ENCODE results near the gene DNAJC17. TPM values are rescaled to one million over a fixed set of nuclear protein-coding genes. Genes with fewer than 3 reads are reported as not detected.

The DNAJC17 gene, protein sequence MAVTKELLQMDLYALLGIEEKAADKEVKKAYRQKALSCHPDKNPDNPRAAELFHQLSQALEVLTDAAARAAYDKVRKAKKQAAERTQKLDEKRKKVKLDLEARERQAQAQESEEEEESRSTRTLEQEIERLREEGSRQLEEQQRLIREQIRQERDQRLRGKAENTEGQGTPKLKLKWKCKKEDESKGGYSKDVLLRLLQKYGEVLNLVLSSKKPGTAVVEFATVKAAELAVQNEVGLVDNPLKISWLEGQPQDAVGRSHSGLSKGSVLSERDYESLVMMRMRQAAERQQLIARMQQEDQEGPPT
- 10 to 100 TPM in 9 of 10 donors, 1 to 10 TPM in 1; 9.9 to 17.7 (median 14.7) TPM for total RNA-seq
- polyA plus RNA-seq = 10 to 100 TPM; 34.5 to 62.1 TPM
- long read RNA-seq, donor 1, transcript DNAJC17-201 (11 exons, 3,731 nt) = major isoform, 6 of 16 reads
- long read RNA-seq, donor 1, partial matches to known transcripts = 5 of 16 reads
- long read RNA-seq, donor 1, other reads (novel, unspliced or antisense) = 5 of 16 reads
- long read RNA-seq, donor 2, partial matches to known transcripts = 2 of 12 reads
- long read RNA-seq, donor 2, other reads (novel, unspliced or antisense) = 6 of 12 reads
- long read RNA-seq, donor 3, transcript DNAJC17-201 (11 exons, 3,731 nt) = major isoform, 7 of 15 reads
- long read RNA-seq, donor 3, partial matches to known transcripts = 0 of 15 reads
- long read RNA-seq, donor 3, other reads (novel, unspliced or antisense) = 8 of 15 reads

DNA sequence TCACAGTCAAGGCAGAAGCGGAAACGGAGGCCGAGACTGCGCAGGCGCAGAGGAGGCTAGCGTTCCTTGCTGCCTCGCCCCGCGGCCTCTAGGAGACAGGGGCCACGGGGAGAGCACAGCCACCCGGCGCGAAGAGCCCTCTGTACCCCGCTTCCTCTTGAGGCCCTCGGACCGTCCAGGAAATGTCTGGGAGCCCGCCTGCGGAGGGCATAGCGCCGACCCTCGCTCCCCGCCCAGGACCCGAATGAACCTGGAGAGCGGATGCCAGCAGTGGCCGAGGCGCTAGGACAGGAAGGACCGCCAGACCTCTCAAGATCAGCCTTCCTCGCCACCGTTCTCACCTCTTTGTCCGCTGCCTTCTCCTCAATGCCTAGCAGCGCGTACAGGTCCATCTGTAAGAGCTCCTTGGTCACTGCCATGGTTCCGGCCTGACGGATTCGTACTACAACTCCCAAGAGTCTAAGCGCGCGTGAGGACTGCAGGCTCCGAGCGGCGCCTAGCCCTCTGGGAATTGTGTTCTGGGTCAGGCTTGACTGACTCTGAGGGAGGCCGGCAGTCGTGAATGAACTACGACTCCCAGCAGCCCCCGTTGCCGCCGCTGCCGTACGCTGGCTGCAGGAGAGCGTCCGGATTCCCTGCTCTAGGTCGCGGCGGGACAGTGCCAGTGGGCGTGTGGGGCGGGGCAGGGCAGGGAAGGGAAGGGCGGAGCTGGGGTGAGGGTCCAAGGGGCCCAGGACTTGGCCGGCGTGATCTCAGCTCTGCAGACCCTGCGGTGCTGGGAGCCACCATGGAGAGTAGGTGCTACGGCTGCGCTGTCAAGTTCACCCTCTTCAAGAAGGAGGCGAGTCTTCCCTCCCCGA is at the start of gene DNAJC17, which contains the start of gene ZFYVE19:
Gene DNAJC17, minus strand, starts transcription at position 446 of the 860 bp plus-strand sequence. Its CDS starts 27 bp downstream, at position 419.
Gene ZFYVE19, plus strand, starts transcription at position 62 of the 860 bp plus-strand sequence. Its CDS starts 501 bp downstream, at position 563.
- H3K36me3 ChIP-seq = peaks cover 0 to 41% (median 10%) of the 10 kb centered on the region in 9 donors
- peak within 1 kb of the TSS; percentile 70 to 96 (median 88) for H3K4me3 ChIP-seq
- peaks cover 3 to 56% (median 26%) of the 10 kb centered on the region in 9 donors for H3K4me1 ChIP-seq
- 0 to 1% methylated on average over 64 of the region's 64 CpGs for WGBS, 2 donors
- TF ChIP-seq, protein P1, sequence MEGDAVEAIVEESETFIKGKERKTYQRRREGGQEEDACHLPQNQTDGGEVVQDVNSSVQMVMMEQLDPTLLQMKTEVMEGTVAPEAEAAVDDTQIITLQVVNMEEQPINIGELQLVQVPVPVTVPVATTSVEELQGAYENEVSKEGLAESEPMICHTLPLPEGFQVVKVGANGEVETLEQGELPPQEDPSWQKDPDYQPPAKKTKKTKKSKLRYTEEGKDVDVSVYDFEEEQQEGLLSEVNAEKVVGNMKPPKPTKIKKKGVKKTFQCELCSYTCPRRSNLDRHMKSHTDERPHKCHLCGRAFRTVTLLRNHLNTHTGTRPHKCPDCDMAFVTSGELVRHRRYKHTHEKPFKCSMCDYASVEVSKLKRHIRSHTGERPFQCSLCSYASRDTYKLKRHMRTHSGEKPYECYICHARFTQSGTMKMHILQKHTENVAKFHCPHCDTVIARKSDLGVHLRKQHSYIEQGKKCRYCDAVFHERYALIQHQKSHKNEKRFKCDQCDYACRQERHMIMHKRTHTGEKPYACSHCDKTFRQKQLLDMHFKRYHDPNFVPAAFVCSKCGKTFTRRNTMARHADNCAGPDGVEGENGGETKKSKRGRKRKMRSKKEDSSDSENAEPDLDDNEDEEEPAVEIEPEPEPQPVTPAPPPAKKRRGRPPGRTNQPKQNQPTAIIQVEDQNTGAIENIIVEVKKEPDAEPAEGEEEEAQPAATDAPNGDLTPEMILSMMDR (IDR thresholded peaks at IDR 0.05) = peak in 3 of 9 donors; percentile 18 to 31 (median 21)
- peak within 1 kb of the TSS; percentile 80 to 99 (median 96) for H3K27ac ChIP-seq
- intact Hi-C loops (cut with DNase I) = loop anchor here in 1 of 10 donors (1.0 to 10.0 kb wide), 3 partner anchors 52 to 112 kb away; partner anchors contain the start of genes RAD51, RMDN3 and VPS18
- H3K9me3 ChIP-seq = no peaks in the 10 kb centered on the region
- peak; percentile 95 to 99 for DNase-seq
- H3K27me3 ChIP-seq = no peaks in the 10 kb centered on the region
- ATAC-seq = peak; percentile 99

DNA sequence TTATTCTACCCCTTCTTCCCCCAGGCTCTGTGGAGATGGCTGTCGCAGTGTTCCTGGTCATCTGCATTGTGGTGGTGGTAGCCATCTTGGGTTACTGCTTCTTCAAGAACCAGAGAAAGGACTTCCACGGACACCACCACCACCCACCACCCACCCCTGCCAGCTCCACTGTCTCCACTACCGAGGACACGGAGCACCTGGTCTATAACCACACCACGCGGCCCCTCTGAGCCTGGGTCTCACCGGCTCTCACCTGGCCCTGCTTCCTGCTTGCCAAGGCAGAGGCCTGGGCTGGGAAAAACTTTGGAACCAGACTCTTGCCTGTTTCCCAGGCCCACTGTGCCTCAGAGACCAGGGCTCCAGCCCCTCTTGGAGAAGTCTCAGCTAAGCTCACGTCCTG is 49.5 kb upstream of the DNAJC17 start:
- WGBS, 2 donors = 70 to 76% methylated on average over 8 of the region's 8 CpGs
- peaks cover 0 to 19% (median 0%) of the 10 kb centered on the region in 7 donors for H3K27me3 ChIP-seq
- H3K9me3 ChIP-seq = no peaks in the 10 kb centered on the region
- TF ChIP-seq, protein P1 (IDR thresholded peaks at IDR 0.05) = no peak
- no peak for ATAC-seq
- peaks cover 0 to 20% (median 0%) of the 10 kb centered on the region in 9 donors for H3K4me1 ChIP-seq
- H3K4me3 ChIP-seq = no peak overlapping the region
- H3K36me3 ChIP-seq = no peaks in the 10 kb centered on the region
- intact Hi-C loops (cut with DNase I) = loop anchor here in 8 of 10 donors (2.0 to 10.0 kb wide), 5 partner anchors 36 to 331 kb away; partner anchors contain the start of gene VPS18 (in 4 of the 8)
- H3K27ac ChIP-seq = no peak overlapping the region
- no peak for DNase-seq

DNA sequence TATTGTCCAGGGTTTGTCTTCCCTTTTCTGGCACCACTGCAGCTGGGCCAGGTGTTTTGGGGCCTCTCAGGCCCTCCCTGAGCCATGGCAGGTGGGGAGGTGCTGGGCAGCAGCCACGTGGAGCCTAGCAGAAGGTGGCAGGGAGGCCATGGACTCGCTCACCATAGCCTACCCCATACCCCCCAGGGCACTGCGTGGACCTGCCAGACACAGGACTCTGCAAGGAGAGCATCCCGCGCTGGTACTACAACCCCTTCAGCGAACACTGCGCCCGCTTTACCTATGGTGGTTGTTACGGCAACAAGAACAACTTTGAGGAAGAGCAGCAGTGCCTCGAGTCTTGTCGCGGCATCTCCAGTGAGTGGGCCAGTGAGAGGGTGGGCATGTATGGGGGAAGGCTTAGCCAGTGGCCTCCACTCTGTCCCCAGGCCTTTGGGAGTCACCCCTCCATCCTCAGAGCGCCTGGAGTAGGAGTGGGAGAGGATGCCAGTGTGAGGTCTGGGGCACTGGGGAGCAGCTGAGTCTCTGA is 48.5 kb upstream of the DNAJC17 start:
- peaks cover 0 to 19% (median 0%) of the 10 kb centered on the region in 9 donors for H3K4me1 ChIP-seq
- no peaks in the 10 kb centered on the region for H3K36me3 ChIP-seq
- no peak overlapping the region for H3K27ac ChIP-seq
- WGBS, 2 donors = 81 to 86% methylated on average over 13 of the region's 13 CpGs
- DNase-seq (no peak), ATAC-seq (no peak)
- TF ChIP-seq, protein P1 (IDR thresholded peaks at IDR 0.05) = no peak
- H3K4me3 ChIP-seq = no peak overlapping the region
- intact Hi-C loops (cut with DNase I) = loop anchor here in 9 of 10 donors (1.0 to 10.0 kb wide), 6 partner anchors 31 to 332 kb away; partner anchors contain the start of gene VPS18 (in 4 of the 9)
- H3K9me3 ChIP-seq = no peaks in the 10 kb centered on the region
- H3K27me3 ChIP-seq = peaks cover 0 to 19% (median 0%) of the 10 kb centered on the region in 7 donors
